CD4-positive, alpha-beta T cell treated with Interferon gamma for 1 hour (primary cell): Measurements from ENCODE around the gene NOTCH1.
A peak's percentile ranks its signal among the peaks of the same experiment; 100 is the strongest.
"Not testable (repeated sequence)": the region's sequence is repeated elsewhere in the genome, so short reads cannot be mapped to it uniquely, and the experiment has no call there.

Experiments
- DNase-seq: peaks from one replicate; pipeline ENCODE4 v3.0.0-alpha.2; 2020

Gene NOTCH1

DNA sequence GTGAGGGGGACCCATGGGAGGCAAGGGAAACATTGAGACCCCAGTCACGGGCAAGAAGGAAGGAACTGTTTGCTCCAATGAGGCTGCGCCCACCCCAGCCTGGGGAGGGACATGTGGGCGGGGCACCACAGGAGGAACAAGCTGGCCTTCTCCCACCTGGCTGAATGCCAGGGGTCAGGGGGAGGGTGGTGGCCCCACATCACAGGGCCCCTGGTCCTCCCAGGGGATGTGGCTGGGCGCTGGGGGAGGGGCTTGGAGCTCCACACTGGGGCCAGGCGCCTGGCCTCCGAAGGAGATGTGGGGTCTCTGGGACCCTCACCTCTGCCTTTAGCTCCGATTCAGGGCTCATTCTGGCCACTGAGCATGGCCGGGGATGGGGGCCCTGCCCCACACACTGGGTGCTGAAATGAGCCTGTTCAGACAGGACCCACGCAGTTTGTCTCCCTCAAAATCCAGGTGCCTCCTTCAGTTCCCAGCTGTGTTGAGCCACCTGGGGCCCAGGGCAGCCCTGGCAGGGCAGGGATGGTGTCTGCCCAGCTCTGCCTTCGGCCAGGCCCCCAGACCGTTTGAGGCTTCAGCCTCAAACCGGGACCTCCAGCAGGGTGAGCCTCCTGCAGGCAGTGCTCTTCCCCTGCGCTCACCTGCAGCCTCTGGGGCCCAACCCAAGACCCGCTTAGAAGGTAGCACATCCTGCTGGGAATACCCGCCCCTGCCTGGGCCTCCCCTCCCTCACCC, 33.2 kb upstream of the NOTCH1 start:
- no peak for DNase-seq

DNA sequence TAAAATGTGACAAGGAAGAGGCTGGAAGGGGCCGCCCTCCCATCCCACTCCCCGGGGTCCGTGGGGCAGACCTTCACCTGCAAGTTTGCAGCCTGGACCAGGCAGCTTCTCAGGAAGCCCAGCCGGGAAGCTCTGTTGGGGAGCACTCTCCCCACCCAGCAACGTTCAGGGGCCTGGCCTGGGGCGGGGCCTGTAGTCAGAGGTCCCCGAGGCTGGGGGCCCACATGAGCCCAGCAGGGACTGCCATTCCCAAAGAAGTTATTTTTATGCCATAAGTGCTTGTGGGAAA, 32.7 kb upstream of the NOTCH1 start:
- DNase-seq: no peak

DNA sequence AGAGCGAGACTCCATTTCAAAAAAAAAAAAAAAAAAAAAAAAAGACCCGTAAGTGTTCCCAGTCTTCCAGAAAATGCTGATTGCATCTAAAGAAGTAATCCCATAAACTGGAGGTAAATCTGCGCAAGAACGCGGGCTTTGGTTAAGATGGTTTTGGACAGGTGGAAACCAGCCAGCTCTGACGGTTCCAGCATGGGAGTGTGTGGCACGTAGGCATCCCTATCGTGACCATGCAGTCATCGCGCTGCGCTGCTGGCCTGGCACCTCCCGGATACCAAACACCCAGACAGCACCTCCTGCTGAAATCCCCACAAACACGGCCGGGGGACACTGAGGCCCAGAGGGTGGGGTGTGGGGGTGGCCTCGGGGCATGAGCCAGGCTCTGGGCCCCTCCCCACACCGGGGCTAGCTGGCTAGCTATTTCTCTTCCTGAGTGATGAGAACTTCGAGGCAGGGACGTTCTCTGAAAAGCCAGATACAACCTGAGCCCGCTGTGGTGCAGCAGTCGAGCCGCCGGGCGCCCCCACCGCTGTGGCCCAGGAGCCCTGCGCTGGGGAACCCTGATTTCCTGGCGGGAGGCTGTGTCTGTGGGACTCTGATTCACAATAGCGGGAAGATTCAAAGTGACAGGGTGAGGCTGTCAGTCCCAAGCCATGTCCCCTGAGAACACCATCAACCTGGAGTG, 32.2 kb upstream of the NOTCH1 start:
- DNase-seq: no peak

DNA sequence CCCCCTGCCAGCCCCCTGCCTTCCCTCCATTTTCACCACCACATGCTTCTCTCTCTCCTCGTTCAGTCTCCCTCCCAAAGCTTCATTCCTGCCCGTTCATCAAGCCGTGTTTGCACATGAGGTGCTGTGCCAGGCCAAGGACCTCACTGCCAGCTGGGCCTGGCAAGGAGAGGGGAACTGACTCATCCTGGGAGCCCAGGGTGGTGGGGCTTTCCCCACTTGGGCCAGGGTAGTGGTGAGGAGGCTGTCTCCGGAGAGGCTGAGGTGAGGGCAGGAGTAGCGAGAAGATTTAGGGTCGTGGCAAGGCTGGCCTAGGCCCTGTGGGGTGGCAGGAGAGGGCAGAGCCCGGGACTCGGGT, 30.4 kb upstream of the NOTCH1 start:
- peak; percentile 27 for DNase-seq

DNA sequence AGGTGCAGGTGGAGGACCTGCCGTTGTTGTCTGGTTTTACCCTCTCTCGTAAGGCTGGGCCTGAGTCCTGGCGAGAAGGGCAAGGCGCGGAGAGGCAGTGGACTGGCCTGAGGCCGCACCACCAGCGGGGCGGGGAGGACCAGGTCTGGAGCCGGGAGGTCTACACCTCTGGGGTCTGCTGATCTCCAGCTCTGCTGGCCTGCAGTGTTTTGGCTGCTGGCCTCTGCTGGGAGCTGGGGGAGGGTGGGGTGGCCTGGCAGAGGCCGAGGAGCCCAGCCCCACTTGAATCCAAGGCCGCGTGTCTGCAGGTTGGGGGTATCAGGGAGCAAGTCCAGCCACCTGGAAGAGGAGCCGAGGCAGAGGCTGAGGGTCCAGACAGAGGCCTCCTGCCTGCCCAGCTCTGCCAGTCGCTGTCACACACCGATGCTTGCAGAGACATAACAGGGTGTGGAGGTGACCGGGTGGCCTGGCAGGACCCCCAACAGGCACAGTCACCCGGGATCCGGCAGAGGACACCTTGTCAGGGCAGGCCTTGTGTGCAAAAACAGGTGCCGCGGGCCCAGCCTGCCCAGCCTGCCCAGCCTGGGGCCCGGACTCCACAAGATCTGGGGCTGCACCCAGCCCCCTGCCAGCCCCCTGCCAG, 29.9 kb upstream of the NOTCH1 start:
- no peak for DNase-seq

DNA sequence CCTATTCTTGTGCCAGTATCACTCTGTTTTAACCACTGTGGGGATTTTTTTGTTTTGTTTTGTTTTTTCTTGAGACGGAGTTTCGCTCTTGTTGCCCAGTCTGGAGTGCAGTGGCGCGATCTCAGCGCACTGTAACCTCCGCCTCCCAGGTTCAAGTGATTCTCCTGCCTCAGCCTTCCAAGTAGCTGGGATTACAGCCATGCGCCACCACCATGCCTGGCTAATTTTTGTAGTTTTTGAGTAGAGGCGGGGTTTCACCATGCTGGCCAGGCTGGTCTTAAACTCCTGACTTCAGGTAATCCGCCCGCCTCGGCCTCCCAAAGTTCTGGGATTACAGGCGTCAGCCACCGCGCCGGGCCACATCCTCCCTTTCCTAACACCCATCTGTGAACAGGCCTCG, 28.8 kb upstream of the NOTCH1 start:
- DNase-seq: not testable (repeated sequence)

DNA sequence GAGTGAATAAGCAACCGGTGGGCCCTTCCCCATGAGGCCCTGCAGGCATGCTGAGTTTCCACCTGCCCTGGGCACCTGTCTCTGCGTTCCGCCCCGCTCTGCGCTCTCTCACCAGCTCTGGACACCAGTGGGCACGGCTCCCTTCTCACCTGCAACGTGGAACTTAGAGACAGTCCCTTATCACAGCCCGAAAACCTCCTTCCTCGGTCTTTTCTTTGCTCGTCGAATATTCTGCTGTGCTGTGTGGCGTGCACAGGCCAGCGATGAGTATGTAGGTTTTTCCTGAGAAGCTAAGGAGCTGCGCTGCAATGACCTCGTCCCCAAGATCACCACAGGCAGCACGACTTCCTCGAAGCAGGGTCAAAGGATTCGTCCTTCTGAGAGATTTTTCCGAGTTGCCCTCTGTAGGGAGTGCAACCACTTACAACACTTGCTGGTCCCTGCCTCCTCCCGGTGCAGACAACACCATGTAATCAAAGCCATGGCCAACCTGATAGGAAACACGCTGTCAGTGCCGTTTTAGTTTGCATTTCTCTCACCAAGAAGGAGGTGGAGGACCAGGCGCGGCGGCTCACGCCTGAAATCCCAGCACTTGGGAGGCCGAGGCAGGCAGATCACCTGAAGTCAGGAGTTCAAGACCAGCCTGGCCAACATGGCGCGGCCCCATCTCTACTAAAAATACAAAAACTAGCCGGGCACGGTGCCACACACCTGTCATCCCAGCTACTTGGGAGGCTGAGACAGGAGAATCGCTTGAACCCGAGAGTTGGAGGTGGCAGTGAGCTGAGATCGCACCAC, 27.2 kb upstream of the NOTCH1 start:
- no peak for DNase-seq

DNA sequence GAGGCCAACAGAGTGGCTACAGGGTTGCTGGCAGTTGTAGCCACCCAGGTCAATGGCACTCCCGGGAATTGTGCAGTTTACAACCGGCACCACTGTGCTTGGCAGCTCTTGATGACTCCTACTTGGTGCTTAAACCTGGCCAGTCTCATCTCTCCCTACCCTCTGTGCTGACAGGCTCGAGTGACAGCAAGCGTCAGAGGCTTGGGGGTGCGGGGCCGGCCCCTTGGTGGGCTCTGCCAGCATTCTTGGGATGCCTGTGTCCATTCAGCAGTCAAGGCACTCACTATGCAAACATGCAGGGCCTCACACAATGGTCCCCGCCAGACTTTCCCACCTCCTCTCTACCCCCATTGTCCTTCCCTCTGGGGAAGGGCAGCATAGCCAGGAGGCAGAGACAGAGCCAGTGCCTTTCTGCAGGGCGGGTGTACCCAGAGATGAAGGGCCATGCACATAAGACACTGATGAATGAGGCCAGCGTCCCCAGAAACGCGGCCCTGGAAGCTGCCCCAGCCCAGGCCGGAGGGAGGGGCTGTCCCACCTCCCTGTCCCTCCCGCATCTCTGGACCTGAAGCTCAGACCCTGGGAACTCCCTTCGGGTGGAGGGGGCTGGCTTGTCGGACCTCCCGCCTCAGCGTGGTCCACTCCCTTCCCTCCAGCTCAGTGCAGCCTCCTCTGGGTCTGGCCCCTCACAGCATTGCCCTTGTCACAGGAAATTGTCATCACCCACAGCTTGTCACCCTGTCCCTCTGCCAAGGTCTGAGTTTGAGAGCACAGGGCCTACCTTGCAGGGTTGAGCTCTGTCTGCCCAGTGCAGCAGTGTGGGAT, 26.4 kb upstream of the NOTCH1 start:
- no peak for DNase-seq

DNA sequence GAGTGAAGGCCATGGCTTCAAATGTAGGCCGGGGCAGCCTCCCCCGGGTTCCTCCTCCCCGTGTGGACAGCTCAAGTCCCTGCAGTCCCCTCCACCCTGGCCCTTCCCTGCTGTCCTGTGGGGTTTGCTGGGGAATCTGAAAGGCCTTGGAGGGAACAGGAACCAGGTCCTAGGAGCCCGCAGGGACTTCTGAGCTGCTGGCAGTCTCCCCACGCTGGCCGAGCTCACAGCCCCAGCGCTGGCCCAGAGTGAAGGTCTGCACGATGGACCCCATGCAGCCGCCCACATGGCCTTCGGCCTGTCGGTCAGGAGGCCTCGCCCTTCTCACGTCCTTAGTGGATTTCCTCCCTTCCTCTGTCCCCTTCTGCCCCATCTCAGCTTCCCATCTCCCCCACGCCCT, 25.7 kb upstream of the NOTCH1 start:
- no peak for DNase-seq

DNA sequence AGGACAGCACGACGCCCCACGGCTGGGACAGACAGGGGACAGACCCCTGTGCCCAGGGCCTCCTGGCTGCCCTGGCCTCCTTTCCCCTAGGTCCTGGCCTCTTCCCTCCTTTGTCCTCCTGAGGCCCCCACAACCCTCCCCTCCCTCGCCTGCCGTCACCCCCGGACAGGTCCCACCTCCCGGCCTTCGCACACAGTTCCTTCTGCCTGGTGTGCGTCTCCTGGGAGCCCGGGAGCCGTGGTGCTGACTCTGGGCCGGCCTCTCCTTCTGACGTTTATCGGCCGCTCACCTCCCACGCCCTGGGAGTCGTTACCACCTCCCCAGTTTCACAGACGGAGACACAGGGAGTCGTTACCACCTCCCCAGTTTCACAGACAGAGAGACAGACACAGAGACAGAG, 25.1 kb upstream of the NOTCH1 start:
- DNase-seq: no peak

DNA sequence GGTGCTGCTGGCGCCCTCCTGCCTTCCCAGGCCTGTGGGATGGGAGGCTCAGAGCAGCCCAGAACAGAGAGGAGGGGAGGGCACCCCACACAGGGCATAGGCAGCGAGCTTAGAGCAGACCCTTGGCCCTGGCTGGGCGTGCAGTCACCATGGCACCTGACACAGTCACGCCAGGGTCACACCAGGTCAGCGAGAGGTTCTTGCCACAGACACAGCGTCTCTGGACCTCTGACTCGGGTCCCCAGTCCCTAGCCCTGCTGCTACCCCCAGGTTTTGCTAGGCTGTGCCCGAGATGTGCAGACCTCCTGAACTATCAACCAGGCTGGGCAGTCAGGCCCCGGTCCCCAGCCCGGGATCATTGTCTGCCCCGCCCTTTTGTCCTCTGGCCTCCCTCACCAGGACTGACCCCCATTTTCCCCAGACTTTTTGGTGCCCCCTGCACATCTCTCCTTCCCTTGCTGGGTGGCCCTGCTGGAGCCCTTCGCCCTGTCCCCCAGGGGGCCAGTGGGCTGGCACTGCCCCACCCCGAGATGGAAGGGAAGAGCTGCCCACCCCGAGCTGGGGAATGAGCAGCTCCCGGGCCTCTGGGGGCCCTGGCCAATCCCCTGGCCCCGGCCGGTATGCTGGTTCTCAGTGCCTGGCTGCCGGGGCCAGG, 24.5 kb upstream of the NOTCH1 start:
- DNase-seq: no peak

DNA sequence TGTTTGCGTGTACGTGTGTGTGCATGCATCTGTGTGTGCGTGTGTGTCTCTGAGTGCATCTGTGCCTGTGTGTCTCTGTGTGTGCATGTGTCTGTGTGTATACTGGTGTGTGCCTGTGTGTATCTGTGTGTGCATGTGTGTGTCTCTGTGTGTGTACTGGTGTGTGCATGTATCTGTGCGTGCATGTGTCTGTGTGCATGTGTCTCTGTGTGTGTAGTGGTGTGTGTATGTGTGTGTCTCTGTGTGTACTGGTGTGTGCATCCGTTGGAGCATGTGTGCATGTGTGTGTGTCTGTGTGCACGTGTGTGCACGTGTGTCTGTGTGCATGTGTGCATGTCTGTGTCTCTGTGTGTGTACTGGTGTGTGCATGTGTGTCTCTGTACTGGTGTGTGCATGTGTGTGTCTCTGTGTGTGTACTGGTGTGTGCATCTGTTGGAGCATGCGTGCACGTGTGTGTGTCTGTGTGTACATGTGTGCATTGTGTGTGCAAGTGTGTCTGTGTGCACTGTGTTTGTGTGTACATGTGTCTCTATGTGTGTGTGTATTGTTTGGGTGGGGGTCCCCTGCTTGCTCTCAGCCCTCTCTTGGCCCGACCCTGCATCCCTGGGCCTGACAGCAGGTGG, 23.8 kb upstream of the NOTCH1 start:
- no peak for DNase-seq

DNA sequence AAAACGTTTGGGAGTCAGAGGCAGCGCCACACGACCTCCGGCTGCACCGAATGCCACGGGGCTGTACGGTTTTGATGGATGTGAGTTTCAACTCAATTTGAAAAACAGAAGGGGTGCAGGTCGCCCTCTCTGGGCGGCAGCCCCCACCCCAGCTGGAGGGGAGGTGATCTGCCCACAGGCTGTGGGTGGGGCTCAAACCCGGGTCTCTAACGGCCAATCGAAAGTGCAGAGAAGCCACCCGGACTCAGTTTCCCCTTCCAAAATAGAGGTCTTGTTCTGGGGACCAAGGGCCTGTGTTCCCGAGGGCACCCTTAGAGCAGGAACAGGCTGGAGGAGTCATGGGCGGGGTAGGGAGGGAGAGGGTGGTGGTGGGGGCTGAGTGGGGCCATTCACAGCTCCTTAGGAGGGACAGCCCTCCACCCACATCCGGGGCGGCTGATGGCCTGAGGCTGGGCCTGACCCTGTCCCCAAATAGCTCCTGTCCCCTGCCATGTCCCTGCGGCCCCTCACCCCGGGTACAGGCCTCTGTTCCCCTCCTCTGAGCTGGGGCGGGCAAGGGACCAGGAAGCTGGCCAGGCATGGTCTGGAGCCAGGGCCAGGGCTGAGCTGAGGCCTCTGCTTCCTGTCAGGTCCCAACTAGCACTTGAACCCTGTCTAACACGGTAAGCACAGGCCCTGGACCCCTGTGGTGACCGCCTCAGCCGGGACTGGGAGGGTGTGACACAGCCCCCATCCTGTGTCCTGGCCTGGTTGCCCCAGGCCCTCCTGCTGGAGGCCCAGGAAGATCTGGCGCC, 22.6 kb upstream of the NOTCH1 start:
- no peak for DNase-seq

DNA sequence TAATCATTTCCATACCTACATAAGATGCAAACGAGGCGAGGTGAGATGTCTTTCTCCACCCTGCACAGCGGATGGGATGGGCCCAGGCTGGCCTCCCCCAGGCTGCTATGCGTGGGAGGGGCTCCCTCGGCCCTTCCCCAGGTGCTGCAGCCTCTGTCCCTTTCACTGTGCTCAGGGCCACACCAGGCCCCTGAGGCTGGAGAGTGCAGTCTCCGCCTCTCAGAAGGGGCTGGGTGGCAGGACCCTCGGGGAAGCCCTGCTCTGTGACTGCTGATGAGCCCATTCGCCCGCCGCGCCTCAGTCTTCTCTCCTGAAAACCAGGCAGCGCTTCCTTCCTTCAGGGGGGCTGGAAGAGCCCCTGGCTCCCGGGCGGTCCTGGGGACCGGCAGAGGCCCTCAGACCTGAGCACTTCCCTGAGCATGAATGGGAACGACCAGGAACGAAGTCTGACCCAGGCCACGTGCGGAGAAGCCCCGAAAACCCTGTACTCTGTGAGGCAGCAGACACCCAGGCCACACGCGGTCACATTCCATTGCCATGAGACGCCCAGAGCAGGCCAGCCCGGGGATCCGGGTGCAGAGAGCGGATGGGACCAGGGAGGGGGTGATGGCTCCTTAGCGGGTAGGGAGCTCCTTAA, 21.9 kb upstream of the NOTCH1 start:
- no peak for DNase-seq

DNA sequence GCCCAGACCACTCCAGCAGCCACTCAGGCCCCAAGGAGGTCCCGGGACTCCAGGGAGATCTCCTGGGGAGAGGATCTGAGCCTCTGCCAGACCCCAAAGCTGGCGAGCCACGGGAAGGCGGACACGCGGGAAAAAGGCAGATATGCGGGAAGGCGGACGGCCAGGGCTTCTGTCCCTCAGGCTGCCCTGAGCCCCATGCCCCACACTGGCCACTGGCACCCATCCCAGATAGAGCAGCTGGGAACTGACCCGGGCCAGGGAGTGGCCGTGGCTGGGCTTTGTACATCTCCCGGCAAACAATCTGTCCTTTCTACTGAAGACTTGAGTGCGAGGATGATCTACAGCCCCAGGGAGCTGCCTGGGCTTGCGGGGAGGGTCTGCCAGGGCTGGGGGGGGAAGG, 21.1 kb upstream of the NOTCH1 start:
- no peak for DNase-seq

DNA sequence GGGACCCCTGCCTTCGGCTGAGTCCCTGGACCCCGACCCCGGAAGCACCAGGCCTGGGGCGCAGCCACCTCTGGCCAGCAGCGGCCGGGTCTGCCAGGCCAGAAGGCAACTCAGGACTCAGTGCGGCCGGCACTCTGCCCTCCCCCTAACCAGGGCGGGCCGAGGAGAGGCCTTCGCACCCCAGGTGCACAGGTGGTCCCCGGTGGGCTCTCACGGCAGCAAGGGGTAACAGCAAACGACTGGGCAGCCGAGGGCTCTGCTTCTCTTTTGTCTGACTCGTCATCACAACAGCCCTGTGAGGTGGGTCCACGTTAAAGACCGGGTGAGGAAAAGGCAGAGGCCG, 20.7 kb upstream of the NOTCH1 start:
- no peak for DNase-seq

DNA sequence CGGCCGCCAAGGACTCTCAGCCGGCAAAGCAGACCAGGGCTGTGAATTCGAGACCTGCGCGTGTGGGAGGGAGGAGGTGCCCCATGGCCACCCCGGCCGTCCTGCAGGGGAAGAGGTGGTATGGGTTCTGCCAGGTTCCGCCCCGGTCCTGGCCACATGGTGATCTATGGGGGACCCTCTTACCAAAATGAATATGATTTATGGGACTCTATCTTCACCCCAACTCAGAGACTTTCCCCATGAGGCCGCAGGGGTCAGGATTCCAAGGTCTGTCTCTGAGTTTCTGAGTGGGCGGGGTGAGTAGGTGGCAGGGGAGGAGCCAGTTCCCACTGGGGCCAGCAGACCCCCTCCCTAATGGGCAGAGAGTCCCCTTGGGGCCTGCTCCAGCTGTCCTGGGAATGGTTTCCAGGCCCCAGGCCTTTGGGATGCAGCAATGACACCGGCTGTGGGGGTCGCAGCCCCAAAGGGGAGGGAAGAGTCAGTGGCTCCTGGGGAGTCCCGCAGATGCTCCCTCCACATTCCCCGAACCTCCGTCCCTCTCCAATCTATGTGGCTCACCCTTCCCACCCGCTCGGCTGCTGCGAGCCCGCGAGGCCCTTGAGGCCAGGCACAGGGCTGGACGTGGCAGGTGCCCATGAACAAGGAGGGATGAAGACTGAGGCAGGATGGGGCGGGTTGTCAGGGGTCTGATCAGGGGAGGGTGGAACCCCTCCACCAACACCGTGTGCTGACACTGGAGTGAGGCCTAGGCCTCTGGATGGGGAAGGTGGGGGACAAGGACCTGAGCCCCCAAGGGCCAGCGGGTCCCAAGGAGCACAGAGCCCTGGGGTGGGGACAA, 20.1 kb upstream of the NOTCH1 start:
- DNase-seq: no peak

DNA sequence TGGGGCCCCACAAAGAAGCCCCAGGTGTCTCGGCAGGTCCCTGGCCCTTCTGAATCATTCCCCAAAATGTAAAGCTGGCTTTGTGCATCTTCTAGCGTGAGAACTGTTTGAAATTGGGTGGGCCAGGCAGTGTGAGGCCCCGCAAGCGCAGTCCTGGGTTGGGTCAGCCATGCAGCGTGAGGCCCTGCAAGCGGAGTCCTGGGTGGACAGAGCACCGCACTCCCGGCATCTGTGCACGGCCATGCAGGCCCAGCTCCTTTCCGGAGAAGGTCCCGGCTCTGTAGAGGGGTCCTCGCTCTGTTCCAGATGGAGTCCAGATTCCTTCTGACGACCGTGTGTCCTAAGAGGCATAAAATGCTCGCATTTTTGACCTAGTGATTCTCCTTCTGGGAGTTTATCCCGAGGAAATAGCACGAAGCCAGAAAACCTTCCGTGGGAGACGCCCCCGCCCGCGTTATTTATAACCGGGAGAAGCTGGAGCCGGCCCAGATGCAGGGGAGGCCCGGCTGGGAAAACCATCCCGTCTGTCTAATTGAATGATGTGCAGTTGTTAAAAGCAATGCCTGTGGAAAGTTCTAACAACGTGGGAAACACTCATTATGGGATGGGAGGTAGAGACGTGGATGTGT, 19.4 kb upstream of the NOTCH1 start:
- no peak for DNase-seq

DNA sequence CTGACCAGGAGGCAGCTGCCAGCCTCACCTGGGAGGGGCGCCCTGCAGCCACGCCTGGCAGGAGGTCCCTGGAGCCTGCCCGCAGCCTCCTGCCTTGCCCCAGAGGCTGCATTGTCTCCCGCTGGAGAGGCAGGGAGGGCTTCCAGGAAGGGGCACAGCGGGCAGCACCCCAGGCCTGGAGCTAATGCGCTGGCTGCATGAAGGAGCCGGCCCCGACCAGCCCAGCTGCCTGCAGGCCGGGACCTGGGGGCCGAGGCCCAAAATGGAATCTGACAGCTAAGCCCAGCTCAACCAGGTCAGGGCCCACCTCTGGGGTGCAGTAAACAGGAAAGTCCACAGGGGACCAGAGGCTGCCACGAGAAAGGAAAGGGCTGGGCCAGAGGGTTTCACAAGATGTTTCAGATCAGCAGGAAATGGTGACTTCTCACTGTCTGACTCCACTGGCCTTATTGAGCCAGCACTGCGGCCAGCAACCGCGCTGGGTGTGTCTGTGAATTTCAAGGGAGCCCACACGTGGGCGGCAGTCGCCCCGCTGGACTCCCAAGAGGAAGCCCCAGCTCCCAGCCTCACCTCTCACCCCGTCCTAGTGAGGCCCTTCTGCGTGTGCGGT, 18.6 kb upstream of the NOTCH1 start:
- DNase-seq: peak; percentile 67
